OCI-LY7 (cell line): ENCODE results near the gene CALM1. TPM values are rescaled to one million over a fixed set of nuclear protein-coding genes. Genes with fewer than 3 reads are reported as not detected.

ENCODE experiments used
- BruUV-seq: library from RNA; stranded (reverse); fragments of 400-500 nt; replicated peaks from 2 replicates; lab custom pipeline; 2021; lab: Mats Ljungman, UMichigan
- CTCF ChIA-PET: fragments of 300-600 bp; sonication (Branson Sonifier 250); formaldehyde crosslinking; loops from one replicate; lab custom pipeline; 2022; ENCODE audit warnings: antibody characterized with exemption; ENCODE audit not compliant: unreplicated experiment; lab: Charles Lee
- POLR2A ChIA-PET: fragments of 300-600 bp; sonication (Branson Sonifier 250); formaldehyde crosslinking; loops from one replicate; lab custom pipeline; 2022; ENCODE audit warnings: antibody characterized with exemption; lab: Charles Lee
- DNase-seq: peaks from one replicate; pipeline ENCODE4 v3.0.0-alpha.2; 2015; ENCODE audit warnings: low spot score
- H2AFZ ChIP-seq: fragments of 200-600 bp; sonication (generic), shearing (Covaris generic); 2 replicates; pipeline ENCODE4 v1.6.1; 2014; ENCODE audit warnings: mild to moderate bottlenecking, antibody characterized with exemption, low read length, moderate library complexity
- H3K27ac ChIP-seq: fragments of 200-600 bp; sonication (generic); 2 replicates; pipeline ENCODE4 v1.5.1; 2014; ENCODE audit warnings: mixed run types, low read depth, mild to moderate bottlenecking, moderate library complexity, low read length, inconsistent platforms; ENCODE audit not compliant: poor library complexity, severe bottlenecking
- H3K36me3 ChIP-seq: fragments of 200-600 bp; sonication (generic); 2 replicates; pipeline ENCODE4 v1.6.1; 2014; ENCODE audit warnings: mild to moderate bottlenecking, antibody characterized with exemption, low read length, moderate library complexity, mixed read lengths; ENCODE audit not compliant: insufficient read depth
- H3K4me1 ChIP-seq: fragments of 200-600 bp; sonication (generic); 2 replicates; pipeline ENCODE4 v1.5.1; 2014; ENCODE audit warnings: mild to moderate bottlenecking, low read length; ENCODE audit not compliant: insufficient read depth, poor library complexity, severe bottlenecking
- H3K4me2 ChIP-seq: fragments of 200-600 bp; sonication (generic); 2 replicates; pipeline ENCODE4 v1.6.1; 2014; ENCODE audit warnings: mild to moderate bottlenecking, low read length
- H3K4me3 ChIP-seq: fragments of 200-600 bp; sonication (generic); 2 replicates; pipeline ENCODE4 v1.5.1; 2014; ENCODE audit warnings: mild to moderate bottlenecking, low read depth, low read length; ENCODE audit not compliant: poor library complexity, severe bottlenecking
- H3K79me2 ChIP-seq: fragments of 200-600 bp; sonication (generic); 2 replicates; pipeline ENCODE4 v1.6.1; 2016; ENCODE audit warnings: low read depth, mild to moderate bottlenecking, low read length, moderate library complexity, mixed read lengths; ENCODE audit not compliant: insufficient read depth
- H3K9me2 ChIP-seq: fragments of 200-600 bp; sonication (generic); 2 replicates; pipeline ENCODE4 v1.6.1; 2016; ENCODE audit warnings: mild to moderate bottlenecking, low read length, mixed read lengths; ENCODE audit not compliant: insufficient read depth
- H3K9me3 ChIP-seq: fragments of 200-600 bp; sonication (generic); 2 replicates; pipeline ENCODE4 v1.6.1; 2014; ENCODE audit warnings: mild to moderate bottlenecking, mixed run types, low read length, mixed read lengths
- H4K20me1 ChIP-seq: fragments of 200-600 bp; sonication (generic); 2 replicates; pipeline ENCODE4 v1.6.1; 2014; ENCODE audit warnings: mild to moderate bottlenecking, antibody characterized with exemption, low read length, moderate library complexity, mixed read lengths; ENCODE audit not compliant: insufficient read depth
- EZH2phosphoT487 ChIP-seq: fragments of 200-600 bp; sonication (generic); IDR thresholded peaks from 2 replicates; pipeline ENCODE4 v1.6.1; 2018; ENCODE audit warnings: low read depth, borderline replicate concordance, mild to moderate bottlenecking, mixed run types, antibody characterized with exemption, low read length, moderate library complexity, mixed read lengths
- intact Hi-C: fragments of 100-400 bp; cut with micrococcal nuclease; formaldehyde crosslinking; loops from one replicate; pipeline ENCODE4 v1.10.0; 2022; ENCODE audit not compliant: unreplicated experiment
- total RNA-seq, 2 experiments: library from RNA; depleted of rRNA in 1 of 2; stranded (reverse); fragments of >200 nt in 1 of 2; shearing (Covaris generic) in 1 of 2; gene quantifications; 2 replicates each; pipeline ENCODE4 v1.2.3, GENCODE V29; 2014 to 2022
- TF ChIP-seq, protein P1 (sequence below): fragments of 200-600 bp; sonication (generic); conservative IDR thresholded peaks from 2 replicates; pipeline ENCODE4 v1.5.1; 2014; ENCODE audit warnings: mild to moderate bottlenecking, antibody characterized with exemption, low read length, moderate library complexity, mixed read lengths

CALM1 gene
- total RNA-seq, 2 experiments from 2014 or later, result 282 to 311 TPM

GRCh38 chr14:90405101-90405500 is 8.3 kb downstream of the CALM1 start:
- H2AFZ ChIP-seq, result no peak overlapping the region
- H3K4me1 ChIP-seq, result peaks cover 3% of the 10 kb centered on the region
- peaks cover 17% of the 10 kb centered on the region for H4K20me1 ChIP-seq
- ChIA-PET CTCF (interaction anchor here (0.6 kb wide), 1 partner anchor 1992 kb away, joined by 3 read pairs; no protein-coding TSS in a partner anchor), POLR2A (interaction anchor here (2.1 kb wide), 1 partner anchor 21 kb away, joined by 4 read pairs; no protein-coding TSS in a partner anchor)
- peaks cover 13% of the 10 kb centered on the region for H3K79me2 ChIP-seq
- H3K9me2 ChIP-seq, result no peaks in the 10 kb centered on the region
- TSS peak; percentile 56 for BruUV-seq
- no peak for DNase-seq
- H3K4me3 ChIP-seq, result no peak overlapping the region
- peaks cover 73% of the 10 kb centered on the region for H3K36me3 ChIP-seq
- H3K9me3 ChIP-seq, result no peaks in the 10 kb centered on the region
- no peak overlapping the region for H3K27ac ChIP-seq
- intact Hi-C loops, result no loop called here
- TF ChIP-seq EZH2phosphoT487, result no peak
- TF ChIP-seq, protein P1, sequence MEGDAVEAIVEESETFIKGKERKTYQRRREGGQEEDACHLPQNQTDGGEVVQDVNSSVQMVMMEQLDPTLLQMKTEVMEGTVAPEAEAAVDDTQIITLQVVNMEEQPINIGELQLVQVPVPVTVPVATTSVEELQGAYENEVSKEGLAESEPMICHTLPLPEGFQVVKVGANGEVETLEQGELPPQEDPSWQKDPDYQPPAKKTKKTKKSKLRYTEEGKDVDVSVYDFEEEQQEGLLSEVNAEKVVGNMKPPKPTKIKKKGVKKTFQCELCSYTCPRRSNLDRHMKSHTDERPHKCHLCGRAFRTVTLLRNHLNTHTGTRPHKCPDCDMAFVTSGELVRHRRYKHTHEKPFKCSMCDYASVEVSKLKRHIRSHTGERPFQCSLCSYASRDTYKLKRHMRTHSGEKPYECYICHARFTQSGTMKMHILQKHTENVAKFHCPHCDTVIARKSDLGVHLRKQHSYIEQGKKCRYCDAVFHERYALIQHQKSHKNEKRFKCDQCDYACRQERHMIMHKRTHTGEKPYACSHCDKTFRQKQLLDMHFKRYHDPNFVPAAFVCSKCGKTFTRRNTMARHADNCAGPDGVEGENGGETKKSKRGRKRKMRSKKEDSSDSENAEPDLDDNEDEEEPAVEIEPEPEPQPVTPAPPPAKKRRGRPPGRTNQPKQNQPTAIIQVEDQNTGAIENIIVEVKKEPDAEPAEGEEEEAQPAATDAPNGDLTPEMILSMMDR, result no peak
- H3K4me2 ChIP-seq, result no peak overlapping the region

DNA sequence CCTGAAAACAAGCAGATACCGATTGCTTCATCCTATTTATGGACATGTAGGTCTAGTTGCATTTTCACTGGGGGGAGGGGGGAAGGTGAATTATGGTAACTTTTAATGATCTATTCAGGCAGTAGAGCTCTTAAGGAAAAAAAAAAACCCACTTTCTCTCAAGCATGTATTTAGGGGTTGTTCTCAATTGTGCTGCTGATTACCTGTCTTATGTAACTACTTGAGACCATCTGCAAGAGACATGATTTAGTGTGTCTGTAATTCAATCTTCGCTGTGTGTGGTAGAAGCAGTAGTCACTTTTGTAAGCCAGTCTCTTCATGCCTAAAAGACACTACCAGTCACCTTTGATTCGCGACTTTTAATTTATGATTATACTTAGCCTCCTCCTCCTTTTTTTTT is 8.9 kb downstream of the CALM1 start:
- H3K4me1 ChIP-seq, result no peaks in the 10 kb centered on the region
- H3K9me2 ChIP-seq, result no peaks in the 10 kb centered on the region
- peaks cover 66% of the 10 kb centered on the region for H3K36me3 ChIP-seq
- peaks cover 6% of the 10 kb centered on the region for H3K79me2 ChIP-seq
- no peak for DNase-seq
- intact Hi-C loops, result no loop called here
- no peak overlapping the region for H3K4me2 ChIP-seq
- H3K9me3 ChIP-seq, result no peaks in the 10 kb centered on the region
- no peak overlapping the region for H2AFZ ChIP-seq
- no peak overlapping the region for H3K27ac ChIP-seq
- ChIA-PET POLR2A (interaction anchor here (0.6 to 2.1 kb wide), 3 partner anchors 13 to 22 kb away, joined by 3 to 4 read pairs (median 3); no protein-coding TSS in a partner anchor), CTCF (no interaction called here)
- no peak overlapping the region for H3K4me3 ChIP-seq
- no peak for TF ChIP-seq EZH2phosphoT487
- TF ChIP-seq, protein P1, result no peak
- no TSS peak for BruUV-seq
- H4K20me1 ChIP-seq, result peaks cover 11% of the 10 kb centered on the region

- no peak overlapping the region for H3K27ac ChIP-seq
- ChIA-PET CTCF (no interaction called here), POLR2A (interaction anchor here (0.6 to 1.0 kb wide), 2 partner anchors 14 to 105 kb away, joined by 3 read pairs; no protein-coding TSS in a partner anchor)
- H3K4me3 ChIP-seq, result no peak overlapping the region
- intact Hi-C loops, result no loop called here
- no peak for DNase-seq
- H4K20me1 ChIP-seq, result peaks cover 6% of the 10 kb centered on the region; the same call in 1 of the 2 replicates
- H3K4me2 ChIP-seq, result no peak overlapping the region
- no peaks in the 10 kb centered on the region for H3K4me1 ChIP-seq
- H3K79me2 ChIP-seq, result no peaks in the 10 kb centered on the region
- no peaks in the 10 kb centered on the region for H3K9me3 ChIP-seq
- TF ChIP-seq EZH2phosphoT487, result no peak
- TF ChIP-seq, protein P1, result no peak
- H2AFZ ChIP-seq, result no peak overlapping the region
- no TSS peak for BruUV-seq
- H3K9me2 ChIP-seq, result no peaks in the 10 kb centered on the region
- peaks cover 60% of the 10 kb centered on the region for H3K36me3 ChIP-seq
Observed at GRCh38 chr14:90406384-90406798, 9.6 kb downstream of the CALM1 start.
